GM04503 (cell line): ENCODE data around the gene ARHGAP18.

ENCODE experiments used
- DNase-seq: peaks from one replicate; pipeline ENCODE4 v3.0.0-alpha.2; 2012; ENCODE audit warnings: low read depth

ARHGAP18 gene

DNA sequence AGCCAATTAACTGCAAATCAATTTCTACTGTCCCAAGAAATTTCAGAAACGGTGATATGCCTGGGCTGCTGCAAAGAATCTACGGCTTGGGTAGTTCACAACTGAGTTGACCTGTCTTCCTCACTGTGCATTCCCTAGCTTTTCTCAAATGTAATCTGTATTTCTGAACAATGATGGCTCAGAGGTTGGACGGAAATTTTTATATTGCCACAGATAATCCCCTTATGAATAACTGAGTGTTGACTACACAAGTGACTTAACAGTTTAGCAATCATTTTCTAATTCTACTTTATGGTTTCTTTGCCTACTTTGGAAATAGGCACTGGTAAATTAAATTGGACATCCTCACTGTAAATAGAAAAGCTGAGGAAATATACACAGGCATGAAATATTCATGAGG lies 94.5 kb downstream of the ARHGAP18 start:
- DNase-seq: no peak

DNA sequence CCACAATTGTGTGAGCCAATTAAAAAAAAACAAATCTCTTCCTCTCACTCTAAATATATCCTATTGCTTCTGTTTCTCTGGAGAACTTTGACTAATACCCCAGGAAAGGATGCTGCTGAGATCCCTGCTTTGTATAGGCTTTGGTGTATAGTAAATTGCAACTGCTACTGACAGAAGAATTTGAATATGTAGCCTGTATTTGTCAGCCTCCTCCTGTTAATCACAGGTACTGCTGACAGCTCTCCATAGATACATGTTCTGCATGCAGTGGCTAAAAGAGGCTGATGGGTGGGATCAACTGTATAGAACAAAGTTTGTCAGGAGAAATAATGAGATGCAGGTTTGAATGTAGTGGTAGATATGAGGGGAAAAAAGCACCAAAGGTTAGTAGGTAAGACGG lies 95.0 kb downstream of the ARHGAP18 start:
- no peak for DNase-seq

DNA sequence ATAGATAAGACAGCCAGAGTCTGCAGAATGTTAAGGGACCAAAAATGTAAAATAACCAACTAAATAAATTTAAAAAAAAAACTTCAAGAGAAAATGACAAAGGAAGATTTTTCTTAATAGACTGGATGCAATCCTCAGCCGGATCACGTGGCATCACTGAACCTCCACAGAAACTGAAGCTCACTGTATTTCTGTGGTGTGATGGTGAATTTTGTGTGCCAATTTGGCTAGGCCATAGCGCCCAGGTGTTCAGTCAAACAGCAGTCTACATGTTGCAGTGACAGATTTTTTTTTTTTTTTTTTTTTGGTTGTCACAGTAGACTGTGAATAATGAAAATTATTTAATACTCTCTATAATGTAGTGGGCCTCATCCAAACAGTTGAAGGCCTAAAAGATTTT lies 95.5 kb downstream of the ARHGAP18 start:
- DNase-seq: no peak

DNA sequence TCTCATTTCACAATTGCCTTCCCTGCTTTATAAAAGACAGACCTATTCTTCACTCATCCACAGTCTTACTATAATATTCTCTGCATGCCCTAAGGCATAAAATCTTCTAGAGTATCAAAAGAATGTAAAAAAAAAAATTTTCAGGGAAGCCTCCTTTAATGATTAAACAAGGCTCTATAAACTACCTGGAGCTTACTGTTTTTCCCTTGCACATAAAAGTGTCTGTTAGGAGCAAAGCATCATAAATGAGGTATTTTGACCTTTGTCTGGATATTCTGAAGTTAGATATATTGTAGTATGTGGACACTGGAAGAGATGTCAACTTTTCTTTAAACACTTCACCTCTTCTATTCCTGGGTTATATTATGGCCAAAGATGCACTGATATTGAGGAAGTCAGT lies 97.5 kb downstream of the ARHGAP18 start:
- DNase-seq: no peak

DNA sequence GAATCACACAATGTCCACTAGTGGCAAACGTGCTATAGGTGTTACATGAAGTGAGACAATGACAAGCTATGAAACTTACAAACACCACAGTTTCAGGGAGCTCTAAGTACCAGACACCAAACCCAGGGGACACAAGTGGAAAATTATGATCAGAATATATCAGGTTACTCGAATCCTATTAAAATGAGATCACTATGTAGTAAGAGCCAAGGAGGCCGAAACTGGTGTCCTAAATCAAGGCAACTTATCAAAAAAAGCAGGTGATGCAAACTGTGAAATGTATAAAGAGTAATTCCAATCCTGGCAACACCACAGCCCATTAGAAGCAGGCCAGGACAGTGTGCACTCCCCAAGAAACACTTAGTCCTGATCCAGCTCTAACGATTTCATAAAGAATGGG lies 100.3 kb downstream of the ARHGAP18 start:
- no peak for DNase-seq

DNA sequence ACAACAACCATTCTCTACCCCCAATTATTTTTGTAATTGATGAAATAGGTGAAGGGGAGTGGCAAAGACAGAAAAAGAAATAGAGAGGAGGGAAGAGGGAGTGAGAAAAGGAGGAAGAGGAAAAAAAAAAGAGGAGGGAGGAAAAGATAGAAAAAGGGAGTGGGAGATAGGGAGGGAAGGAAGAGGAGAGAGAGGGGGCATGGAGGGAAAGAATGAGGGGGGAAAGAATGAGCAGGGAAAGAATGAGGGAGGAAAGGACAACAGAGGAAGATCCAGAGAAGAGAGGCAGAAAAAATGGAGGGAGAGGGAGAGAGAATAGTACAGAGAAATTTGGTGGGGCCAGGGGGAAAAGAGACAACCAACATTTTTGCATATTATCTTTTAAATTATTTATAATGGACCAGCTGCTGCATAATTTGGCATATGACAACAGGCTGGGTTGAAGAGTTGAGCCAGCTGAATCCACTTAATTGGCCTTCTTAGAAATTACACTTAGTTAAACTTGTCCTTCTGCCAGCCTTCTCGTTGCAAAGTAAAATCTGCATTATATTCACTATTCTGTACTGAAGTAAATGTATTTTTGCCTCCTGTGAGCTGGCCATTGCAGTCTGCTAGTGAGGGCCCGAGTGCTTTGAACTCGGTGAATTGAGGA lies 101.0 kb downstream of the ARHGAP18 start:
- DNase-seq: no peak

DNA sequence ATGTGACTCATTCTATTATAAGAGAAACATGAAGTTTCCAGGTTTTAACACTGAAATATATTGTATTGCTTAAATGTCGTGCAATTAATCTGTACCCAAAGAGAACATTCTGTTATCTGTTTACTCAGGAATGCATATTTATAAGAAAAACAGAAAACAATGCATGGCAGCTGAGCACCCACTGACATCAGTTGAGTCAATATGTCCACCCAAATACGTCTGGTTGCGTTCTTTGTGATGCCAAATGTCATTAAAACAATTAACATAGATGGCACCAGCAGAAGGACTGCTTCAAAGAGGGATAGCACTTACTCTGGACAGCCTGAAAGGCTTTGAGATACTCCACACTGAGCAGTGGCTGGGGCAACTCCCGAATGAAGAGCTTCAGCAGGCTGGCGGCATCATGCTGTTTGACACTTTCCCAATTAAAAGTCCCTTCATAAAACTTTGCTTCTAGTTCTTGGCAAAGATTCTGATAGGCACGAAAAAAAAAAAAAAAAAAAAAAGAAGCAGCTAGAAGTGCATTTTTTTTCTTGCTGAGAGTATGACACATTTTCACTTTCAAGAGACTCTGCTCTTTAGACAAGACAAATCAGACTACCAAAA lies 102.3 kb downstream of the ARHGAP18 start:
- DNase-seq: no peak

DNA sequence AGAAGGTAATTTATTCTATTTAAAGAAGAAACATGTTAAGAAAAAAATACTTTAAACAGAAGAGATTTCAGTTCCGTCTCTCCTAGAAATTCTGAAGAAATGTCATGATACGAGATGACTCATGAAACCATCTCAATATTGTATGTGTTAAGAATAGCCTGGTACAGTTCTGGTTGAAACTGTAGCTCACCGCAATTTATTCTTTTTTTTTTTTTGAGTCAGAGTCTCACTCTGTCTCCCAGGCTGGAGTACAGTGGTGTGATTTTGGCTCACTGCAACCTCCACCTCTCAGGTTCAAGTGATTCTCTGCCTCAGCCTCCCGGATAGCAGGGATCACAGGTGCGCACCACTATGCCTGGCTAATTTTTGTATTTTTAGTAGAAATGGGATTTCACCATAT lies 103.3 kb downstream of the ARHGAP18 start:
- DNase-seq: no peak

DNA sequence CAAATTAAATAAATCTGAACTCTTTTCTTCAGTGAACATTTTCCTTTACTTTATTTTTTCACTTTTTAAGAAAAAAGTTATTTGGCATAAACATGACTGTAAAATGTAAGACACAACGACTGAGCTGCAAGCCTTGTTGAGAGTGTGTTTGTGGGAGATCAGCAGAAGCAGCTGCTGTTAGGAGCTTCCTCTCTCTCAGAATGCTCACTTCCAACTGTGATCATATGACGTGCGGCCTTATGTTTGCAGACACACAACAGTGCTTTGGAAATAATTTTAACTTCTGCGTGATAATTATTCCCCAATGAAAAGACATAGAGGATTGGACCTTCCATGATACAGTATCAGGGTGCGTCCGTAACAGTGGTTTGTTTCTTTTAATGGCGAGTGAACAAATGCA lies 104.0 kb downstream of the ARHGAP18 start:
- DNase-seq: no peak

DNA sequence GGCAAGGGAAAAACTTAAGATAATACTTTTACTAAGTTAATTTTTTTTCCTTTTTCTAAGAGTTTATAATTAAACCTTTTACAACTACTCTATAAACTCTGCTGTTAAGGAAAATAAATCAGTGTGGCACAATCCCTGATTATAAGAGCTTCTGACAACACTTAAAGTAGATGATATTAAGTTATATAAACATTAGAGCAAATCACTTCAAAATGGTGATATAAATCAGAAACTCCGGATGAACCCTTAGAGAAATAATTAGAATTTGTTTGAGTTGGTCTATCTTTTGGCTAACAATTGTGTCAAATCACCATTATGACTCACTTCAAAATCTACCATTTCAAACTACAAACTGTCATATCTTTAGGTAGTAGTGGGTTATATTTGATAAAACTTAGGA lies 104.9 kb downstream of the ARHGAP18 start:
- no peak for DNase-seq

DNA sequence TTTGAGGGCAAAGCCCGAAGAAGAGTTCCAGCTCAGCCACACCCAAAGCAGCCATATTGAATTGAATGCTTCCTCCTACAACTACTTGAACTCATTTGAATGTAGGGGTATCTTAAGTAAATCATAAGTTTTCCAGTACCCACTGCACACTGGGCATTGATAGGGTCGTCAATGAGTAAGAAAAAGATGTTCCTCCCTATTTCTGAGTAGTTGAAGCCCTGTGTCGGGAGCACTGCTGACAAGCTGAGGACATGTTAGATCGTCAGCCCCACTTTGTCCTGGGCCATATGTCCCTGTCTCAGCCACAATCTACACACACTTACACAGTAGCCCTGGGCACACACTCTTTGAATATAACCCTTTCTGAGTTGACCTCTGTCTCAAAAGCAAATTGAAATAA lies 105.7 kb downstream of the ARHGAP18 start:
- DNase-seq: no peak

DNA sequence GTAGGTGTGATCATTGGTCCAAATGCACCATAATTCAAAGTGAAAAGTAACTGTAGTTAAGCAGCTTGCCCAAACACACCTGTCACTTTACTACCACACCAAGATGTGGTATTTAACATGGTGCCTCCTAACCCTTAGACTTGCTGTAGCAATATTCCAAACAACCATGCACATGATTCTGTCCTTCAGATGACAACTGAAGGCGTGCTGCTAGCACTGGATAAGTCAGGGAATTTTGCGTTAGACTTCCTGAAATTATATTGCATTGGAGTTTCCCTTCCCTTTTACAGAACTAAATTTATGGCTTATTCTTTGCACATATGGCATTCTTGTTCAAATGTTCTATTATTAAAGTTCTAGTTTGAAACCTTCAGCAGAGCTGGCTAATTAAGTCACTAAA lies 106.2 kb downstream of the ARHGAP18 start:
- DNase-seq: no peak

DNA sequence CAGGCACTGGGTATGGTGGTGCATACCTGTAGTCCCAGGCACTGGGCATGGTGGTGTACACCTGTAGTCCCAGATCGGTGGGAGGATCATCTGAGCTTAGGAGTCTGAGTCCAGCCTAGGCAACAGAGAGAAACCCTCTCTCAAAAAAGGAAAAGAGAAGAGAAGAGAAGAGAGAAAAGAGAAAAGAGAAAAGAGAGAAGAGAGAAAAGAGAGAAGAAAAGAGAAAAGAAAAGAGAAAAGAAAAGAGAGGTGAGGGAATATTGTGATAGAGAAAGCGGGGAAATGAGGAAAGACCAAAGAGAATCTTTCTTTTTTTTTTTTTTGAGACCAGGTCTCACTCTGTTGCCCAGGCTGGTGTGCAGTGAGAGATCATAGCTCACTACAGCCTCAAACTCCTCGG lies 108.7 kb downstream of the ARHGAP18 start:
- DNase-seq: no peak

DNA sequence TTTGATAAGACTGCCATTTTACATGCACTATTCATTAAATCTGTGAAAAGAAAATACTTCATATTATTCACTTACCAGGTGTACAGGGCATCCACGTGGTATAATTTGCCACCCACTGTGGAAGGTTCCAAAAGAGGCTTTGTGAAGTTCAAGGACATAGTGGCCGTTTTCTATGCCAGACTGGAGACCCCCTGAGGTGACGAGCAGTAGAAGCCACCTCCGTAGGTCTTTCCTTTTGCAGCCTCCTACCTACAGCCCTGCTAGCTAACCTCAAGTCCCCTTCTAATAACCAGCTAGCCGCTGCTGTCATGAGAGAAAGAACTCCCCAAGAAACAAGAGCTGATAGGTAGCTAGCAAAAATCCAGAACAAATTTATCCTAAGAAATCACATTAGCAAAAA lies 110.5 kb downstream of the ARHGAP18 start:
- DNase-seq: no peak

DNA sequence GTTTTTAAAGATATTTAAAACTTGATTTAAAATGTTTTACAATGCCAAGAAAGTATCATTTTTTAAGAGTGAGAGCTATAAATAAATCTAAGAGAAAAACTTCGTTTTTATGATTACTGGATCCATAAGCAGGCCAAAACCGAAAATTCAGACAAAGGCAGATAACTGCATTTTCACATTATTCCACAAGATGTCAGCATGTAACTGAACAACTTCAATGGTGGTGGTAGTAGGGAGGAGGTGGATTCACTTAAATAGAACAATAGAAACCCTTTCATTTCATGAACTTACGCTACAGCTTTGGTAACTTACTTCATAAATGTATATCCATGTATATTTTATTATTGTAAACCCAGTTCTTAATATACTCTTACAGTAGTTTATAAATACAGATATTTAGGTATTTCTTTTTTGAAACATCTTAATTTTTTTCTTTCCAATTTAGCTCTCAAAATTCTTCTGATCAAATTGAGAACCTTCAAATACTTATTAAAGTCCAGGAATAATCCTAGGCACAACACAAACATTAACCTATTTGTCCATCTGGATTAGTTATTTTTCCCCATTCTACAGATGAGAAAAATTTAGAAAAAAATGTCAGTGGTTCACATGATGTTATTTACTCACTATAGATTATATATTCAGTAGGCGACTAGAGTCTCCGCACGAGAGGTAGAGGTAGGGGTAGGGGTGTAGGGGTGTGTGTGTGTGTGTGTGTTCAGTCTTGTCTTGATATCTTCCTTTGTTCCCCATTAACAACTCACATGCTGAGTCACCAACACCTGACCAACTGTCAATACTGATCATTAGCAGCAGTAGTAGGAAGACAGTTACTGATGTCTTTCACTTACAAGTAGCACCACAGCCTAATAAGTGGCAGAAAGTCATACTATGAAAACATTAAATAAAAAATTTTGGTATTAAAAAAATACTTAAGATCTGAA lies 111.5 kb downstream of the ARHGAP18 start:
- DNase-seq: peak; percentile 37

DNA sequence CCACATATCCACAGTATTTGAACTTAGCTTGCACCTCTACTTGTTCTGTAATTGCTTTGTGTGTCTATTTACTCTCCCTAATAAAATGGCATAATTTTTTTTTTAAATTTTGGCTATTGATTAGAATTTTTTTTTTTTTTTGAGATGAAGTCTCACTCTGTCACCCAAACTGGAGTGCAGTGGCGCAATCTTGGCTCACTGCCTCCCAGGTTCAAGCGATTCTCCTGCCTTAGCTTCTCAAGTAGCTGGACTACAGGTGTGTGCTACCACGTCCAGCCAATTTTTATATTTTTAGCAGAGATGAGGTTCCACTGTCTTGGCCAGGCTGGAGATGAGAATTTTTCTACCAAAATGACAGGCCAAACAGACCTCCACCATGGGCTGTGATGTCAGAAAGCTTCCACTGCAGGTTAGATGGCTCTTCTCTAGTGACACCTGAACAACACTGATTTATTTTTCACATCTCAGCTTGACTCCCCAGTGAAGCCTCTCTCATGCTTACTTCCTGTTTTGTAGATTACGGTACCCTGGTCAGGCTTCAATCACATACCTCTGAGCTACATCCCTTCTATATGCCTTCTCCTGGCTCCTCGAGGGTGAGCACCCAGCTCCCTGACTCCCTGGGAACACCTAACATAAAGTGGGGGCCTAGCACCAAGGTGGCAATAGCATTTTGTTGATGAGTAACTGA lies 112.8 kb downstream of the ARHGAP18 start:
- DNase-seq: no peak

DNA sequence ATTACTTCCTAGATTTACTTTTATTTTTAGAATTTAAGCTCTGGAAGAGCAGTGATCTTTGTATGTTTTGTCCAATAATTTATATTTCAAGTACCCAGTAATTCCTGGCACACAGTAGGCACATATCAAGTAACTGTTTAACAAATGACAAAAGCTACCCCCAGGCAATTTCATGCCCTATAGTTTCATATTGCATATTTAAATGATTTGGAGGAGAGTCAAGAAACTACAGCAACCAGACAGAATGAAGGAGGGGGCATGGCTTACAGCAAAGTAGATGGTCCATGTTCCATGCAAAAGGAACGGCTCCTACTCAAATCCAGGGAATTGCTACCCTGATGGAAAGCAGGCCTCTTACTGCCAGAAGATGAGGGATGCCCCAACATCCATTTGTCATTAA lies 113.5 kb downstream of the ARHGAP18 start:
- DNase-seq: no peak

DNA sequence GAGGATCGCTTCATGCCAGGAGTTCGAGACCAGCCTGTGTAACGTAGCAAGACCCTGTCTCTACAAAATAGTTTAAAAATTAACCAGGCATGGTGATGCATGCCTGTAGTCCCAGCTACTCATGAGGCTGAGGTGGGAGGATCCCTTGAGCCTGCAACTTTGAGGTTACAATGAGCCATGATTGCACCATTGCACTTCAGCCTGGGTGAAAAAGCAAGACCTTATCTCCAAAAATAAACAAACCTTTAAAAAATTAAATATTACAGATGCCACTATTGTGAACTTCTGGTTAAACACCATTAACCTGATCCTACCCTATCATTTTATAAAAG lies 116.8 kb downstream of the ARHGAP18 start:
- no peak for DNase-seq

DNA sequence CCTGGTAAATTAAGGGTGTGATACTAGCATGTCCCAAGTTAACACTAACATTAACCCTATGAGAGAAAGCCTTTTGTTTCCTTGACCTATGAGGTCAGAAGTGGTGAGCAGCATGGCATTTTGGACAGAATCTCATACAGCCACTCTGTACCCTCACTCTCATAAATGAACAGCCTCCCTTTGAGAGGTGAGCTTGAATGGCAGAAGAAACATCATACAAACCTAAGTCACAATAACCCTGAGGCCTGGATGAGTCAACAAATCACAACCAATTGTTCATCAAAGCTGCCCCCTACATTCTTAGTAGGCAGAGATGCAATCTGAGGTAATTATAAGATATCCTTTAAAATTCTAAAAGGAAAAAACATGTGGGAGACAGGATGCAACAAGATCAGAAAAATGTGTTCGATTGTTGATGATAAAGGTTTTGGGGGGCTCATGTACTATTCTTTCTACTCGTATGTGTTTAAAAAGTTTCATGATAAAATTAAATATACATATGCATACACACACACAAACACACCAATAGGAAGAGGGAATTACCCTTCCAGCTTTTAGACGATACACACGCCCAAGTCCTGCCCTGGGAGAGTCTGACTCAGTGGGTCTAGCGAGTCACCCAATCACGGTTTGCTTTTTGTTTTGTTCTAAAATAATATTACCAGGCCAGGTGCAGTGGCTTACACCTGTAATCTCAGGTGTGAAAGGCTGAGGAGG lies 117.3 kb downstream of the ARHGAP18 start:
- DNase-seq: no peak

DNA sequence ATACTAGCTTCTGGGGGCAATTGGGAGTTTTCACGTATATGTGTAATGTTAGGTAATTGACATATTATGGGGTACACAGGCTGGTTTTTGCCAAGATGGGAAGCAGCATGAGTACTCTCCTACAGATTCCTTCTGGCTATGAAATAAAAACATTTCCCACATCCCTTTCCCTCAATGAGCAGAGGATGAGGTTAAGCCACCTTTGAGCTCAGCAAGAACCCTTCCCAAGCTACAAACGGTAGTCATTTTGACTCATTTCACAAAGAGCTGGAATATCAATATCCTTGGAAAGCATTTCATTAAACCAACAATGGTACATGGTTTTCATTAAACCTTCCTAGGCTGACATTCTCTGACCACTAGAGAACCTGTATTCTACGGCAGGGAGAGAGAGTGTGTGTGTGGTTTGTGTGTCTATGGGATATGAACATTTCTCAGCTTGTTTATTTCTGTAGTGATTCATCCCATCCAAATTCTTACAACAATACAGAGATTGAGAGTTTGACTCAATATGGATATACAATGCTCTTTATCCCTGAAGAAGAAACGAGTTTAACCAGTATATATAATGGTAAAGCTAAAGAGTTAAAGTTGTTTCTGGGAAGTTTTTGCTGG lies 119.5 kb downstream of the ARHGAP18 start:
- DNase-seq: peak; percentile 48

DNA sequence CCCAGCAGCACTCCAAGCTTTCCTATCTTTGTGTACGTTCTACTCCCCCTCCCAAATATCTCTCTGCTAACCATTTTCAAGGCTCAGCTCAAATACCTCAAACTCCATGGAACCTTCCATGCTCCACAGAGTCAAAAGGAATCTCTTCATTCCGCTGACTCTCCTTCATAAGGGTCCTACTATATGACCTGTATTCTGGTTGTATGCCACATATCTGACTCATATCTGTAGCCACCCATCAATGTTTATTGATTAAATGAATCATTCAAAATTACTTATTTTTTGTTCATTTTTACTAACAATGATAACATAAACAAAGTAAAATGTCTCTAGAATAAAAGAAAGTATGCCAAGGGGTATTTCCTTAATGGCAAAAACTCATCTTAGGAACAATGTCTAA lies 123.2 kb downstream of the ARHGAP18 start:
- no peak for DNase-seq

DNA sequence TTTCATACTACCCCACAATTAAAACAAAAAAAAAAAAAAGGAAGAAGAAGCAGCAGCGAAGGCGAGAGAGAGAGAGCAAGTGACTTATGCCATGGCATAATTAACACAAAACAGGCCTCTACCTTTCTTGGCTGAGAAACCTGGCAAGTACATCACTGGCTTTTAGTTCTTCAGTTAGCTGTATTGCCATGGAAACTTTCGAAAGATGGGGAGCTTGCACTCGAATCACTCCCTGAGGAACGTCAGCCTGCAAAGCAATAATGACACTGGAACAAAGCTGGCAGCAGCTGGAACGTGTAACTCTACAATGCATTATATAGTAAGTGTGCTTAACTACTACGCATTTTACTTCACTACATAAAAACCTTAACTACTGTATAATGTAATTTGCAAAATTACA lies 126.1 kb downstream of the ARHGAP18 start:
- DNase-seq: no peak
